Measurements from ENCODE around the gene KRTAP4-2.

GRCh38 chr17:41185001-41185400 is 7.0 kb upstream of the KRTAP4-2 start:
- no peak for TF ChIP-seq CTCF (IDR thresholded peaks at IDR 0.05)
- no peak for TF ChIP-seq POLR2A (IDR thresholded peaks at IDR 0.05)
